Mucosa of rectum (tissue), 2 donors: ENCODE measurements around the gene FTH1.

Experiments used
- H3K27ac ChIP-seq, 2 donors: one replicate each; pipeline ENCODE4 v1.7.0; 2013; ENCODE audit warnings: inconsistent platforms in 2 of 2, low read depth in 2 of 2, low read length in 2 of 2
- H3K27me3 ChIP-seq, 2 donors: one replicate each; pipeline ENCODE4 v1.7.0; 2013; ENCODE audit warnings: low read length in 2 of 2; ENCODE audit not compliant: control insufficient read depth in 2 of 2, insufficient read depth in 2 of 2
- H3K36me3 ChIP-seq, 2 donors: one replicate each; pipeline ENCODE4 v1.7.0; 2013; ENCODE audit warnings: low read length in 2 of 2; ENCODE audit not compliant: control insufficient read depth in 2 of 2, insufficient read depth in 2 of 2
- H3K4me1 ChIP-seq, 2 donors: one replicate each; pipeline ENCODE4 v1.7.0; 2013; ENCODE audit warnings: low read length in 2 of 2, mild to moderate bottlenecking in 1 of 2; ENCODE audit not compliant: control insufficient read depth in 2 of 2, insufficient read depth in 2 of 2
- H3K4me3 ChIP-seq, 2 donors: one replicate each; pipeline ENCODE4 v1.7.0; 2013; ENCODE audit warnings: low read length in 2 of 2
- H3K9ac ChIP-seq, 2 donors: one replicate each; pipeline ENCODE4 v1.7.0; 2013; ENCODE audit warnings: low read length in 2 of 2, low read depth in 1 of 2, mild to moderate bottlenecking in 1 of 2
- H3K9me3 ChIP-seq, 2 donors: one replicate each; pipeline ENCODE4 v1.7.0; 2013; ENCODE audit warnings: low read length in 2 of 2; ENCODE audit not compliant: control insufficient read depth in 2 of 2
- donor health status: healthy.
- donor health status: Normal muscosa, but diverticular disease.

Gene FTH1

DNA sequence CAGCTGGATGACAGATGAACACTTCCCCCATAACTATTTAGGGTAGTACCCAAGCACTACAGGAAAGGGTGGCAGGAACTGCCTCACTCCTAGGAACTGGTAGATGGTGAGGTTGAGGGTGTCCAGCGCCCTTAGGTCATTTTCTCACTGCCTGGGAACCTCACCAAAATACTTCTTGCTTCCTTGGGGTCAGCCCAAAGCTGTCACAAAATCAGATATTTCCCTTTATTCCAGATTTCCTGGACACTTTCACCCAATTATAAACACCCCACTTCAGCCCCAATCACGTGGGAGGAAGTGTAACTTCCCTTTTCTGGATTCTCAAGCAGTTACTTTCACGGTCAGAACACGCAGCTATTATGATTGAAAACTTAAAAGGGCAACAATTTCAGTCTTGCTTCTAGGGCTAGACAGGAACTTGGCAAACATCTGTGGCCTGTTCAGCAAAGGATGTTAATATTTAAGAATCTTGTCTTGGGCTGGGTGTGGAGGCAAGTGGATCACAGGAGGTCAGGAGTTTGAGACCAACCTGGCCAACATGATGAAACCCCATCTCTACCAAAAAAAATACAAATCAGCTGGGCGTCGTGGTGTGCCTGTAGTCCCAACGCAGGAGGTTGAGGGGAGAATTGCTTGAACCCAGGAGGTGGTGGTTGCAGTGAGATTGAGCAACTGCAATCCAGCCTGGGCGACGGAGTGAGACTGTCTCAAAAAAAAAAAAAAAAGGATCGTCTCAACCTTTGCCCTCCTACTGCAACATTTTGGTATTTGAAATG, 4.0 kb downstream of the FTH1 start:
- peaks cover 27 to 28% of the 10 kb centered on the region in 2 donors for H3K4me1 ChIP-seq
- peak overlapping the region in 1 of 2 donors; percentile 100 for H3K4me3 ChIP-seq
- no peaks in the 10 kb centered on the region for H3K9me3 ChIP-seq
- peak overlapping the region; percentile 77 to 97 for H3K27ac ChIP-seq
- H3K36me3 ChIP-seq, result peaks cover 28 to 39% of the 10 kb centered on the region in 2 donors
- H3K9ac ChIP-seq, result peak overlapping the region; percentile 3 to 23
- no peaks in the 10 kb centered on the region for H3K27me3 ChIP-seq

DNA sequence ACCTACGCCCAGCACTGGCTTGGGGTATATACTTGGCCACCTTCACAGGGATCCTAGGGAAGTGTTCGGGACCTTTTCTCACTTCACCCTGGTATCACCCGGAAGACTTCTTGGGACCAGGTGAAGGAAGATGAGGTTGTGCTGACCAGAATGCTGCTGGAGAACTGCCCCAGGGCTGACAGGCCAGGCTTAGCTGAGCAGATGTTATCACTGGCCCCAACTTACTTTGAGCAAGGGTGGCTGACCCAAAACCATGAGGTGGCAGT, 4.5 kb downstream of the FTH1 start:
- Histone ChIP-seq H3K27ac (peak overlapping the region; percentile 77 to 97), H3K4me1 (peaks cover 25 to 27% of the 10 kb centered on the region in 2 donors), H3K9ac (no peak overlapping the region), H3K9me3 (no peaks in the 10 kb centered on the region), H3K4me3 (peak overlapping the region in 1 of 2 donors; percentile 9), H3K36me3 (peaks cover 31 to 39% of the 10 kb centered on the region in 2 donors), H3K27me3 (no peaks in the 10 kb centered on the region)

DNA sequence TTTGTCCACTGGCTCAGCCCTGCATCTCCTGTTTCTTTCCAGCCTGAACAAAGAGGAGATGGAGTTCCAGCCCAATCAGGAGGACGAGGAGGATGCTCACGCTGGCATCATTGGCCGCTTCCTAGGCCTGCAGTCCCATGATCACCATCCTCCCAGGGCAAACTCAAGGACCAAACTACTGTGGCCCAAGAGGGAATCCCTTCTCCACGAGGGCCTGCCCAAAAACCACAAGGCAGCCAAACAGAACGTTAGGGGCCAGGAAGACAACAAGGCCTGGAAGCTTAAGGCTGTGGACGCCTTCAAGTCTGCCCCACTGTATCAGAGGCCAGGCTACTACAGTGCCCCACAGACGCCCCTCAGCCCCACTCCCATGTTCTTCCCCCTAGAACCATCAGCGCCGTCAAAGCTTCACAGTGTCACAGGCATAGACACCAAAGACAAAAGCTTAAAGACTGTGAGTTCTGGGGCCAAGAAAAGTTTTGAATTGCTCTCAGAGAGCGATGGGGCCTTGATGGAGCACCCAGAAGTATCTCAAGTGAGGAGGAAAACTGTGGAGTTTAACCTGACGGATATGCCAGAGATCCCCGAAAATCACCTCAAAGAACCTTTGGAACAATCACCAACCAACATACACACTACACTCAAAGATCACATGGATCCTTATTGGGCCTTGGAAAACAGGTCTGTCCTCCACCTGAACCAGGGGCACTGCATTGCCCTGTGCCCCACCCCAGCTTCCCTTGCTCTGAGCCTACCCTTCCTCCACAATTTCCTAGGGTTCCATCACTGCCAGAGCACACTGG, 5.0 kb downstream of the FTH1 start:
- Histone ChIP-seq H3K4me3 (no peak overlapping the region), H3K9ac (no peak overlapping the region), H3K36me3 (peaks cover 32 to 39% of the 10 kb centered on the region in 2 donors), H3K27me3 (no peaks in the 10 kb centered on the region), H3K4me1 (peaks cover 25 to 27% of the 10 kb centered on the region in 2 donors), H3K27ac (peak overlapping the region; percentile 77 to 97), H3K9me3 (no peaks in the 10 kb centered on the region)

DNA sequence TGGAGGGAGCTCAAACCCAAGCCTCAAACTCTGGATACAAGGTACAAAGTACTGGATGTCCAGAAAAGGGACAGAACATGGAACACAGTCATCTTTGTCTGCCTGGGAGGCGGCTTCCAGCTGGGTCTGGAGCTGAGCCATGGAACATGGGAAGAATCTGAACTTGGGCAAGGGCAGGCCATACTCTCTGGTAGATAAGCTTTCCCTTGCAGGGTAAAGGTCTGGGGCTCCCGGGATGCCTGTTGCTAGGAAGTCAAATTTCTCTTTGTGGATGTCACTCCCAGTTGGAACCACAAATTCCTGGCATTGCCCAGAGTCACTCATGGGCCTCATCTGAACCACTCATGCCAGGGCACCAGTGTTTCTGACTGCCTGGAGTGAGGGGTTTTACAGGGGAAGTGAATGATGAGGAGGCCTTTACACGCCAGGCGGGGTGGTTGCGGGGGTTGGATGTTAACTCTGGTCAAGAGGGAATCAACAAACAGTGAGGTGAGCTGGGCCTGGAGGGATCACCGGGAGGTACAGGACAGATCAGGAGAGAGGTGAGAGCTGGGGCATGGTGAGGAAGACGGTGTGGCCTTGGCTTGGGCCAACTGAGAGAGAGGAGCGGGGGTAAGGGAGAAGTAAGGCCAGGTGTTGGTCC, 5.7 kb downstream of the FTH1 start:
- Histone ChIP-seq H3K27ac (peak overlapping the region; percentile 77 to 97), H3K36me3 (peaks cover 32 to 38% of the 10 kb centered on the region in 2 donors), H3K9ac (no peak overlapping the region), H3K27me3 (no peaks in the 10 kb centered on the region), H3K9me3 (no peaks in the 10 kb centered on the region), H3K4me1 (peaks cover 25 to 27% of the 10 kb centered on the region in 2 donors), H3K4me3 (no peak overlapping the region)

DNA sequence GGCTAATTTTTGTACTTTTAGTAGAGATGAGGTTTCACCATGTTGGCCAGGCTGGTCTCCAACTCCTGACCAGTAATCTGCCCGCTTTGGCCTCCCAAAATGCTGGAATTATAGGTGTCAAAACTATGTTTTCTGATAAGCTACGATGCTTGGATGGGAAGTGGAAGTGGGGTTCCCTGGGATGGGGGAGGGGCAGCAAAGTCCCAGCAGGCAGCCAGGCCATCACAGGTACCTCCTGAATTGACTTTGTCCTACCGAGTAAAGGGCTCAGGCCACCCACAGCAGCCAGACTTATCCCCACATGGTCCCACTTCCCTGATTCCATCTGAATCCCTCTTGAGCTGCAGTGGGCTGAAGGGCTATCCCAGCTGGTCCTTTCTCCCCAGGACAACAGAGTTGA, 6.9 kb downstream of the FTH1 start:
- peaks cover 25 to 30% of the 10 kb centered on the region in 2 donors for H3K4me1 ChIP-seq
- H3K9ac ChIP-seq, result no peak overlapping the region

DNA sequence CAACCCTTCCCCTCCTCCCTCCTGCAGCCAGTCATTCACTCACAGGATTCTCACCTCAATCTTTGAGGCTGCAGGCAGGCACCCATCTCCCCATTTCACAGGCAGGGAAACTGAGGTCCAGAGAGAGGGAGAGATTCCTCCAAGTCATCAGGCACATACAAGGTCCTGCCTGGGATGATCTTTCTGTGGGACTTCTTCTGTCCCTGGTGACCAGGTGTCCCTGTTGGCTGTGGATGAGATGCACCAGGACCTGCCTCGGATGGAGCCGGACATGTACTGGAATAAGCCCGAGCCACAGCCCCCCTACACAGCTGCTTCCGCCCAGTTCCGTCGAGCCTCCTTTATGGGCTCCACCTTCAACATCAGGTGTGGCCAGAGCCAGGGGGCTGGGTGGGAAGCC, 7.8 kb downstream of the FTH1 start:
- H3K36me3 ChIP-seq, result peaks cover 21 to 23% of the 10 kb centered on the region in 2 donors
- no peak overlapping the region for H3K27ac ChIP-seq
- H3K4me3 ChIP-seq, result no peak overlapping the region
- no peak overlapping the region for H3K9ac ChIP-seq
- H3K27me3 ChIP-seq, result no peaks in the 10 kb centered on the region
- no peaks in the 10 kb centered on the region for H3K9me3 ChIP-seq
- H3K4me1 ChIP-seq, result peaks cover 21 to 22% of the 10 kb centered on the region in 2 donors

More for the DNA sequence above, 6.9 kb downstream of the FTH1 start:
- Histone ChIP-seq H3K36me3 (peaks cover 29 to 32% of the 10 kb centered on the region in 2 donors), H3K4me3 (no peak overlapping the region), H3K9me3 (no peaks in the 10 kb centered on the region), H3K27ac (peak overlapping the region in 1 of 2 donors; percentile 54), H3K27me3 (no peaks in the 10 kb centered on the region)

DNA sequence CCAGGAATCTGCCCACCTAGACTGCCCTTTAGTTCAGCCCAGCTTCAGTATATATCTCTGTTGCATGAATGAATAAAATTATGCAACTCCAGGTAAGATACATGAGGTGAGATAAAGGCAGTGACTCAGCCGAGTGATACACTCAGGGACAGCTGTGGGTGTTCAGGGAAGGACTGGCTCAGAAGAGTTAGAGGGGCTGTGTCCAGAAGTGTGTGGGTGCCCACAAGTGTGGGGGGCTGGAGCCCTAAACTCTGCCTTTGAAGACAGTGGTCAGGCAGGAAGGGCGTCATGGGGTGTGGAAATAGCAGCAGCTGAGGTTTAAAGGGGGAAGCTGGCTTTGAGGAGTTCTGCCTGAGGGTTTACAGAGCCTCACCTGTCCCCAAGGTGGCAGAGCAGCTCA, 8.3 kb downstream of the FTH1 start:
- no peak overlapping the region for H3K27ac ChIP-seq
- H3K9me3 ChIP-seq, result no peaks in the 10 kb centered on the region
- H3K9ac ChIP-seq, result no peak overlapping the region
- H3K4me3 ChIP-seq, result no peak overlapping the region
- no peaks in the 10 kb centered on the region for H3K27me3 ChIP-seq
- H3K36me3 ChIP-seq, result peaks cover 17 to 18% of the 10 kb centered on the region in 2 donors
- H3K4me1 ChIP-seq, result peaks cover 16 to 19% of the 10 kb centered on the region in 2 donors

DNA sequence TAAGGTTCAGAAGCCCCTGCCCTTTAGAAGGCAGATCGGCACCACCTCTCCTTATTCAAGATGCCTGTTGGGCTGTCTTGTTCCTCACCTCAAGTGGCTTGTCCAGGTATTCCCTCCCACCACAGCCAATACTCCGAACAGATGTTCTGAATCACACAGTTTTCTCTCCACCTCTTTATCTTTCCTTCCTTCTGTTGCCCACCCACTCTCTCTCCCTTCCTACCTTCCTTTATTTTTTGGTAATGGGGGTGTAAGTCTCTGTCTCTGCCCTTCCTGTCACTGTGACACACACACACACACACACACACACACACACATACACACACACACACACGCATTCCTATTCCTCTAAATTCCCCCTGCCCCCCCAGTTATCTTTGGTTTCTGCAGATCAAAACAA, 8.8 kb downstream of the FTH1 start:
- Histone ChIP-seq H3K4me1 (peaks cover 11 to 14% of the 10 kb centered on the region in 2 donors), H3K27ac (no peak overlapping the region), H3K9me3 (no peaks in the 10 kb centered on the region), H3K27me3 (no peaks in the 10 kb centered on the region), H3K9ac (no peak overlapping the region), H3K36me3 (peaks cover 11 to 13% of the 10 kb centered on the region in 2 donors), H3K4me3 (no peak overlapping the region)

DNA sequence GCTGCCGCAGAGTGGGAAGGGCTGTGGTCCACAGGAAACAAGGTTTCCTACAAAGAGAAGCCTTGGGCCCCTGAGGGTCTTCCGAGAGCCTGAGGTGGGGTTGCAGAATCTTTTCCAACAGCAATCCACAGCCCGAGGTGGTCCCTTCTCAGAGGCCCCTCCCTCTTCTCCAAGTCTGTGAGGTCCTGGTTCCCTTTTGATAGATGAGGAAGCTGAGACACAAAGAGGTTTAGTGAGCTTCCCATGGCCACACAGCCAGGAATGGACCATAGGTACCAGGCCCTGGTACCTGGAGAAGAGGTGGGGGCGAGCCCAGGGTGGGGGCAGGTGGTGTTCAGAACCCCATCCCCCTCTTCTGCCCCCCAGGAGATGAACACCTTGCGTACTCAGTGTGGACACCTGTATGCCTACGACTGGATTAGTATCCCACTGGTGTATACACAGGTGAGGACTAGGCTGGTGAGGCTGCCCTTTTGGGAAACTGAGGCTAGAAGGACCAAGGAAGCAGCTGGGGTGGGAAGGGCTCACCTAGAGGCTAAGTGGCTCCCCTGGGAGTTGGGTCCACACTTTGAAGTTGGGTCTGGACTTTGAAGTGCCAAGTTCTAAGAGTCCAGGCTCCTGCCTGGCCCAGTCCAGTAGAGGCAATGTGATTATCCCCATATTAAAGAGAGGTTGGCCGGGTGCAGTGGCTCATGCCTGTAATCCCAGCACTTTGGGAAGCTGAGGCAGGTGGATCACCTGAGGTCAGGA, 10.2 kb downstream of the FTH1 start:
- H3K9me3 ChIP-seq, result no peaks in the 10 kb centered on the region
- H3K27ac ChIP-seq, result no peak overlapping the region
- peaks cover 2 to 4% of the 10 kb centered on the region in 2 donors for H3K36me3 ChIP-seq
- no peak overlapping the region for H3K4me3 ChIP-seq
- H3K4me1 ChIP-seq, result peaks cover 2 to 4% of the 10 kb centered on the region in 2 donors
- no peak overlapping the region for H3K9ac ChIP-seq
- H3K27me3 ChIP-seq, result no peaks in the 10 kb centered on the region
